ENCODE results near the gene DUSP15. TPM values are rescaled to one million over a fixed set of nuclear protein-coding genes. Genes with fewer than 3 reads are reported as not detected.

Gene DUSP15
- total and polyA plus RNA-seq, 2 of the 4 experiments (the other 2 are of a cell fraction), result not detected

- no peak overlapping the region for H3K14ac ChIP-seq (replicated peaks; ENCODE audit: low read depth, low read length)
- in situ Hi-C loops (cut with MboI; ENCODE audit: low sequenced_read_pairs) (no loop called here), intact Hi-C loops (cut with micrococcal nuclease) (no loop called here), dilution Hi-C loops (cut with HindIII; ENCODE audit: low sequenced_read_pairs, unreplicated experiment) (no loop called here)
- H4K20me1 ChIP-seq (ENCODE audit: insufficient read depth, low read length), result no peaks in the 10 kb centered on the region
- BruUV-seq (replicated peaks), result no TSS peak
- no peaks in the 10 kb centered on the region for H3K4me1 ChIP-seq (ENCODE audit: control insufficient read depth, insufficient read depth, low read length)
- no peak overlapping the region for H2BK120ac ChIP-seq (ENCODE audit: low read depth, low read length)
- H3K4me2 ChIP-seq (ENCODE audit: low read depth, low read length), result no peak overlapping the region
- no peaks in the 10 kb centered on the region for H3K36me3 ChIP-seq (ENCODE audit: control insufficient read depth, insufficient read depth, low read length)
- H2AFZ ChIP-seq (replicated peaks; ENCODE audit: low read length, poor library complexity), result no peak overlapping the region
- ATAC-seq (ENCODE audit: low read depth), result no peak
- no peak overlapping the region for H2AK9ac ChIP-seq (replicated peaks; ENCODE audit: low read depth, low read length, poor library complexity)
- no peaks in the 10 kb centered on the region for H3K79me1 ChIP-seq (ENCODE audit: low read depth in 1 of 2, low read length in 2 of 2)
- ChIA-PET POLR2A (ENCODE audit: unreplicated experiment) (no interaction called here), CTCF (interaction anchor here (0.6 kb wide), 1 partner anchor 13 kb away, joined by 4 read pairs; no protein-coding TSS in a partner anchor)
- WGBS, 2 experiments (ENCODE audit: extremely low coverage in 2 of 2, insufficient read length in 1 of 2), result 34% methylated on average over 11 of the region's 15 CpGs; no CpG with 5 or more reads in 1 of the 2 experiments
- H3K27ac ChIP-seq (ENCODE audit: insufficient read depth, low read length), result no peak overlapping the region
- H3K23ac ChIP-seq (ENCODE audit: low read depth, low read length), result no peak overlapping the region
- H2BK5ac ChIP-seq (ENCODE audit: low read depth, low read length, poor library complexity, severe bottlenecking), result no peak overlapping the region
- no peak overlapping the region for H3K4me3 ChIP-seq (ENCODE audit: insufficient read depth, low read depth, low read length)
- H2AK5ac ChIP-seq (ENCODE audit: low read depth, low read length), result no peak overlapping the region
- H4K8ac ChIP-seq (ENCODE audit: low read depth in 2 of 2, low read length in 2 of 2), result no peak overlapping the region
- no peaks in the 10 kb centered on the region for H3K9me1 ChIP-seq (ENCODE audit: insufficient read depth, low read length)
- H3K9me3 ChIP-seq (ENCODE audit: control insufficient read depth, insufficient read depth, low read length), result no peaks in the 10 kb centered on the region
- no peak overlapping the region for H2BK15ac ChIP-seq (ENCODE audit: low read depth, low read length)
- H4K91ac ChIP-seq (ENCODE audit: insufficient read depth, low read depth, low read length), result no peak overlapping the region
- no peak overlapping the region for H3K18ac ChIP-seq (ENCODE audit: low read depth, low read length)
- no peak overlapping the region for H3K4ac ChIP-seq (ENCODE audit: low read depth, low read length)
- H3K27me3 ChIP-seq (ENCODE audit: control insufficient read depth, insufficient read depth, low read length), result peaks cover 47% of the 10 kb centered on the region
- no peak overlapping the region for H2BK20ac ChIP-seq (ENCODE audit: low read depth, low read length)
- no peak for DNase-seq
- H3K56ac ChIP-seq (ENCODE audit: extremely low read depth, insufficient read depth, low read length), result no peak overlapping the region
- TF ChIP-seq RAD21 (IDR thresholded peaks at IDR 0.05; ENCODE audit: low read length) (no peak), POLR2A (IDR thresholded peaks at IDR 0.05; ENCODE audit: low read depth, low read length) (no peak), USF2 (IDR thresholded peaks at IDR 0.05; ENCODE audit: low read depth, low read length) (no peak), CEBPB (IDR thresholded peaks at IDR 0.05; ENCODE audit: low read depth, low read length) (no peak), MAFK (IDR thresholded peaks at IDR 0.05; ENCODE audit: low read depth, low read length) (no peak), CTCF (conservative IDR thresholded peaks at IDR 0.05; ENCODE audit: low read depth, low read length) (no peak), MAZ (IDR thresholded peaks at IDR 0.05; ENCODE audit: borderline replicate concordance, low read depth, low read length) (no peak), FOS (IDR thresholded peaks at IDR 0.05; ENCODE audit: low read depth, low read length) (no peak), RFX5 (IDR thresholded peaks at IDR 0.05; ENCODE audit: low read depth, low read length) (no peak), SMC3 (IDR thresholded peaks at IDR 0.05; ENCODE audit: low read depth, low read length) (no peak), NFE2L2 (IDR thresholded peaks at IDR 0.05; ENCODE audit: low read depth, low read length) (no peak)
- H3K9ac ChIP-seq (ENCODE audit: low read depth, low read length), result no peak overlapping the region
- no peak overlapping the region for H4K5ac ChIP-seq (ENCODE audit: low read depth, low read length)
These were observed 43.3 kb upstream of the DUSP15 start for GRCh38 chr20:31913431-31914157.
